Mesodermal cell (in vitro differentiated cells): ENCODE results near the gene GZF1.

Experiments used
- H3K27ac ChIP-seq: 2 replicates; pipeline ENCODE4 v1.7.0; 2013; ENCODE audit warnings: mild to moderate bottlenecking, low read depth, low read length, moderate library complexity; ENCODE audit not compliant: severe bottlenecking
- H3K36me3 ChIP-seq: 2 replicates; pipeline ENCODE4 v1.7.1; 2013; ENCODE audit warnings: mild to moderate bottlenecking, low read length, moderate library complexity; ENCODE audit not compliant: control insufficient read depth, insufficient read depth
- H3K4me1 ChIP-seq: one replicate; pipeline ENCODE4 v1.7.1; 2013; ENCODE audit warnings: mild to moderate bottlenecking, low read length; ENCODE audit not compliant: insufficient read depth, control insufficient read depth, poor library complexity, severe bottlenecking
- H3K4me3 ChIP-seq: 2 replicates; pipeline ENCODE4 v1.7.0; 2013; ENCODE audit warnings: low read length, control low read depth, mild to moderate bottlenecking; ENCODE audit not compliant: insufficient read depth, poor library complexity, severe bottlenecking; ENCODE audit errors: extremely low read depth
- H3K9me3 ChIP-seq: 2 replicates; pipeline ENCODE4 v1.7.1; 2013; ENCODE audit warnings: mild to moderate bottlenecking, low read length, moderate library complexity; ENCODE audit not compliant: control insufficient read depth
- WGBS, 2 experiments: methylation state at CpG; one replicate each; pipeline ENCODE4 v1.1.5; 2013; ENCODE audit warnings: missing lambda C conversion rate in 2 of 2; ENCODE audit not compliant: insufficient coverage in 2 of 2; 5-methylcytosine and 5-hydroxymethylcytosine counted together

Gene GZF1

DNA sequence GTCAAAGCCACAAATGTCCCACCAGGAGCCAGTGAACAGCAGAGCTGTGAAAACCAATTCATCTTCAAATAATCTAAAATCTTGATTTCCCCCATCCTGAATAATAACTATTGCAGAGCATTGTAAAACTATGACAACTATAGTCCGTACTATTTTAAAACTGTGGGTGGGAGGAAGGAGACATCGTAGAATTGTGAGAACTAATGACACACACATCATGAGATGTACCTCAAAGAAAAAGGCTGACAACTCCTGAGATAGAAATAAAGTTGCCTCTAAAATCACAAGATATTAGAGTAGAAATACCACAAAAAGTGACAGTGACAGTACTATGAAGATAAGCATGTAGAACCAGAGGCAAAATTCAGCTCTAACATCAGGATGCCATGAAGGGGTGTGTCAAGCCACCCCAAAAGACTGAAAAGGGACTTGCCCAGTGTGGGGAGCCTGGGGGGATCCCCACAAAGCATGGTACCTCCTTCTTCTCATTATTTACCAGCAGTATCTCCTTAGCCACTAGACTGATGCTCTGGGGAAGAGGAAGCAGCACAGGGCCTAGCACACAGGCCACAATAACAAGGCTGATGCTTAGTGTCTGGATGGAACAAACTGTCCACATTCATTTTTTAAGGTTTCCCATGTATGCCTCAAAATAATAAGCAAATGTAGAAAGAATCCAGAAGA, 45.9 kb downstream of the GZF1 start:
- H3K36me3 ChIP-seq, result no peaks in the 10 kb centered on the region
- no peaks in the 10 kb centered on the region for H3K9me3 ChIP-seq
- no peak overlapping the region for H3K4me3 ChIP-seq
- H3K4me1 ChIP-seq, result peaks cover 12% of the 10 kb centered on the region
- no CpG with 5 or more reads among the region's 2 CpGs for WGBS, 2 experiments
- H3K27ac ChIP-seq, result no peak overlapping the region

DNA sequence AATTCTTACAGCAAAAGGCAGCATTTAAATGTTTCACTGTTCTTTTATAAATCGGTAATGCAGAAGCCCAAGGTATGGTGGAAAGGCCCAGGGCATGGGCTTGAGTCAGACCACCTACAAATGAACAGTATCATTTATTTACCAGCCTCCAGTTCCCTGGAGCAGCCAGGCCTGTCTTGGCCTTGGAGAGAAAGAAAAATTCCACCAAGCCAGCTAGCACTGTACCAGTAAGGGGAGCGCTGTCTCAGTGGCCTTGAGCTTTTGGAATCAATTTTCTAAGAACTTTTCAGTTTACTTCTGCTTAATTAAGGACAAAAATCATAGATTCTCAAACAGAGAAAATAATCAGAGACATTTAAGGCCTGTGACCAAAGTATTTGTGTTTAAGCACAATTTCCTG, 47.0 kb downstream of the GZF1 start:
- no peak overlapping the region for H3K27ac ChIP-seq
- H3K36me3 ChIP-seq, result no peaks in the 10 kb centered on the region
- no CpG with 5 or more reads among the region's 2 CpGs for WGBS, 2 experiments
- no peaks in the 10 kb centered on the region for H3K9me3 ChIP-seq
- H3K4me1 ChIP-seq, result peaks cover 12% of the 10 kb centered on the region
- no peak overlapping the region for H3K4me3 ChIP-seq

- H3K9me3 ChIP-seq, result no peaks in the 10 kb centered on the region
- H3K27ac ChIP-seq, result no peak overlapping the region
- 92 to 96% methylated on average over 2 to 3 of the region's 3 CpGs for WGBS, 2 experiments
- peaks cover 12% of the 10 kb centered on the region for H3K4me1 ChIP-seq
- no peaks in the 10 kb centered on the region for H3K36me3 ChIP-seq
- H3K4me3 ChIP-seq, result no peak overlapping the region
Measured at GRCh38 chr20:23409800-23410199, 47.8 kb downstream of the GZF1 start.

- Histone ChIP-seq H3K9me3 (no peaks in the 10 kb centered on the region), H3K4me1 (peaks cover 12% of the 10 kb centered on the region), H3K27ac (no peak overlapping the region), H3K36me3 (no peaks in the 10 kb centered on the region), H3K4me3 (no peak overlapping the region)
- 100% methylated on average over 1 of the region's 3 CpGs for WGBS, 2 experiments
Measured at GRCh38 chr20:23410916-23411695, 49.1 kb downstream of the GZF1 start.

GRCh38 chr20:23412026-23412425, 50.0 kb downstream of the GZF1 start:
- Histone ChIP-seq H3K36me3 (no peaks in the 10 kb centered on the region), H3K27ac (no peak overlapping the region), H3K4me1 (peaks cover 12% of the 10 kb centered on the region), H3K4me3 (no peak overlapping the region), H3K9me3 (no peaks in the 10 kb centered on the region)
- WGBS, 2 experiments, result 80 to 88% methylated on average over 1 of the region's 1 CpG

DNA sequence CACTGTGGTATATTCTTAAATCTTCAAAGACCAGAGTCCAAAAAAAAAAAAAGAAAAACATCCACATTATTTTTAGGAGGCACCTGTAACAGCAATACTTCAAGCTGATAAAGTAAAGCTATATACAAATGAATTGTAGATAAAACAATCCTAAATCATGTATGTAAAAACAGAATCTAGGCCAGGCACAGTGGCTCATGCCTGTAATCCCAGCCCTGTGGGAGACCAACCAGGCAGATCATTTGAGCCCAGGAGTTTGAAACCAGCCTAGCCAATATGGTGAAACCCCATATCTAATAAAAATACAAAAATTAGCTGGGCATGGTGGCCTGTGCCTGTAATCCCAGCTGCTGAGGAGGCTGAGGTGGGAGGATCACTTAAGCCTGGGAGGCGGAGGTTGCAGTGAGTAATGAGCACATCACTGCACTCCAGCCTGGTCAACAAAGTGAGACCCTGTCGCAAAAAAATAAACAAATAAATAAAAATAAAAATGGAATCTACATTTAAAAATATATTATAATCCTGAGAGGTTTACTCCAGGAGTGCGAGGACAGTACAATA, 52.0 kb downstream of the GZF1 start:
- Histone ChIP-seq H3K36me3 (peaks cover 1% of the 10 kb centered on the region), H3K4me3 (no peak overlapping the region), H3K27ac (no peak overlapping the region), H3K4me1 (peaks cover 12% of the 10 kb centered on the region), H3K9me3 (no peaks in the 10 kb centered on the region)
- 100% methylated on average over 1 of the region's 3 CpGs; no CpG with 5 or more reads in 1 of the 2 experiments for WGBS, 2 experiments

DNA sequence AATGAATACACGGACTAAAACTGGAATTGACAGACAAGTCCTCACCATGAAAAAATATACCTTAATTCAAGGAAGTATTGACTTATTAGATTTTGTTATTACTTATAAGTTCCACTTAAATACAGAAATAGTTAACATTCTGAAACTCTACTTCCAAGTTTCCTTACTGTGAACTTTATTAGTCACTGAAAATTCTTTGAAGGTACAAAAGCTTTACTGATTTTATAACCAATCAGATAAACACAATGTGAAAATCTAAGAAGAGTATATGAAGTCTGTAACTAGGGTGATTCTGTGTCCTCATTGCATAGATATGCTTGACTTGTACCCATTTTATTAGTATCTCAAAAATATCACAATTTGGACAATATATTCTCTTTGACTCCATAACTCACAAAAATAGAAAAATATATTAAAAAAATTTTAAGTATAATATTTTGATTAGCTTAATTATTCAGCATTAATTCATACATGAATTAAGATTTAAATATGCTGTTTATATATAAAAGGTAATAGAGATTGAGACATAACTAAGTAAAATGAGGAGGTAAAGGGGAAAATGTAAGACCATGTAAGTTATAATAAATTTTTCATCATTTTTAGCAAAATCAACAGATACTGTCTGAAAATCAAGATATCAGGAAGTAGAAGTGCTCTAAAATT, 52.7 kb downstream of the GZF1 start:
- no peak overlapping the region for H3K27ac ChIP-seq
- H3K4me3 ChIP-seq, result no peak overlapping the region
- H3K36me3 ChIP-seq, result peaks cover 4% of the 10 kb centered on the region
- H3K9me3 ChIP-seq, result no peaks in the 10 kb centered on the region
- WGBS, 2 experiments, result no CpG with 5 or more reads among the region's 1 CpG
- H3K4me1 ChIP-seq, result peaks cover 12% of the 10 kb centered on the region

GRCh38 chr20:23415555-23415954, 53.6 kb downstream of the GZF1 start:
- no peaks in the 10 kb centered on the region for H3K9me3 ChIP-seq
- WGBS, 2 experiments, result 92 to 100% methylated on average over 3 to 4 of the region's 5 CpGs
- H3K4me3 ChIP-seq, result no peak overlapping the region
- peaks cover 12% of the 10 kb centered on the region for H3K4me1 ChIP-seq
- H3K36me3 ChIP-seq, result peaks cover 4% of the 10 kb centered on the region
- no peak overlapping the region for H3K27ac ChIP-seq

DNA sequence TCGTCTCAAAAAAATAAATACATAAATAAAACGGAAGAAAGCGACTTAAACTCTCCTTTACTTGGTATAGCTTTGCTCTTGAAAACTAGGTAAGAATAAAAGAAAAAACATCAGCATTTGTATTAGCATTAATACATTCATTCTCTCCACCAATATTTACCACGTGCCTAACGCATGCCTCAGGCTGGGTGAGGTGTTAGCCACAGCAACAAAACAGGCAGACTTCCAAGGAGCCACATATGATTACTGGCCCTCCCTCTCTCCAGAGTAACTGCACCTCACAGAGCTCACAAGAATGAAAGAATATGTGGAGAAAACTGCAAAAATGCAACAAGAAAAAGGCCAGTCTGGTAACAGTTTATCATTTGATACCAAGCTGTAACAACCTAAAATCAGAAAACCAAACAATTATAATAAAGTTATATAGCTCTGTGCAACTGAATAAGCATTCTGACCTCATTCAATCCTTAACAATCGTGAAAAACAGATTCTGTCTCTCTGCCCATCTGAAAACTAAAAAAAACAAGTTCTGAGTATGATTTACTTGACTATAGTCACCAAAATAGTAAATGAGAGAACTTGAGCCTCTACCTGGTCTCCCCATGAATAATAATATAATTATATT, 54.1 kb downstream of the GZF1 start:
- Histone ChIP-seq H3K4me1 (peaks cover 12% of the 10 kb centered on the region), H3K4me3 (no peak overlapping the region), H3K9me3 (no peaks in the 10 kb centered on the region), H3K36me3 (peaks cover 4% of the 10 kb centered on the region), H3K27ac (no peak overlapping the region)
- 90% methylated on average over 2 of the region's 6 CpGs; no CpG with 5 or more reads in 1 of the 2 experiments for WGBS, 2 experiments

GRCh38 chr20:23417861-23418260, 55.9 kb downstream of the GZF1 start:
- H3K9me3 ChIP-seq, result no peaks in the 10 kb centered on the region
- H3K27ac ChIP-seq, result no peak overlapping the region
- peaks cover 4% of the 10 kb centered on the region for H3K36me3 ChIP-seq
- no peak overlapping the region for H3K4me3 ChIP-seq
- H3K4me1 ChIP-seq, result no peaks in the 10 kb centered on the region
